Liver (tissue), 9 donors: ENCODE data around the gene TRMT1. TPM values are rescaled to one million over a fixed set of nuclear protein-coding genes. Genes with fewer than 3 reads are reported as not detected.

Source experiments
- DNase-seq: peaks from one replicate; pipeline ENCODE4 v3.0.0-alpha.2; 2017; ENCODE audit warnings: low spot score
- H3K27ac ChIP-seq, 2 donors: one replicate each; pipeline ENCODE4 v1.7.0; 2013; ENCODE audit warnings: inconsistent platforms in 2 of 2, low read length in 2 of 2, control low read depth in 1 of 2, low read depth in 1 of 2, mild to moderate bottlenecking in 1 of 2
- H3K27me3 ChIP-seq, 4 donors: one replicate each; pipeline versions ENCODE4 v1.6.1 to v1.7.0; 2013; ENCODE audit warnings: low read length in 3 of 4, inconsistent platforms in 1 of 4, mild to moderate bottlenecking in 1 of 4, moderate library complexity in 1 of 4; ENCODE audit not compliant: control insufficient read depth in 4 of 4, insufficient read depth in 4 of 4
- H3K36me3 ChIP-seq, 4 donors: one replicate each; pipeline versions ENCODE4 v1.6.1 to v1.7.0; 2013; ENCODE audit warnings: low read length in 3 of 4, mild to moderate bottlenecking in 3 of 4, low read depth in 1 of 4, moderate library complexity in 1 of 4; ENCODE audit not compliant: control insufficient read depth in 4 of 4, insufficient read depth in 3 of 4
- H3K4me1 ChIP-seq, 4 donors: one replicate each; pipeline versions ENCODE4 v1.6.1 to v1.7.0; 2013; ENCODE audit warnings: low read length in 3 of 4, mild to moderate bottlenecking in 3 of 4, moderate library complexity in 1 of 4; ENCODE audit not compliant: control insufficient read depth in 4 of 4, insufficient read depth in 4 of 4
- H3K4me3 ChIP-seq, 3 donors: one replicate each; pipeline versions ENCODE4 v1.6.1 to v1.7.0; 2013; ENCODE audit warnings: low read length in 3 of 3, control low read depth in 1 of 3, low read depth in 1 of 3, mild to moderate bottlenecking in 1 of 3
- H3K9ac ChIP-seq, 2 donors: one replicate each; pipeline ENCODE4 v1.7.0; 2013; ENCODE audit warnings: low read length in 2 of 2, mild to moderate bottlenecking in 2 of 2, moderate library complexity in 2 of 2, control low read depth in 1 of 2, low read depth in 1 of 2
- H3K9me3 ChIP-seq, 4 donors: one replicate each; pipeline versions ENCODE4 v1.6.1 to v1.7.0; 2013; ENCODE audit warnings: low read length in 3 of 4; ENCODE audit not compliant: control insufficient read depth in 4 of 4
- ATF3 ChIP-seq: IDR thresholded peaks from 2 replicates; pipeline ENCODE4 v1.6.1; 2016; ENCODE audit warnings: antibody characterized with exemption
- CTCF ChIP-seq: fragments of 150-350 bp; IDR thresholded peaks from 2 replicates; pipeline ENCODE4 v1.5.1; 2017; ENCODE audit warnings: improper control_type of control experiment, low read depth, low read length; ENCODE audit not compliant: missing input control
- FOXA1 ChIP-seq: IDR thresholded peaks from 2 replicates; pipeline ENCODE4 v1.6.1; 2016; ENCODE audit warnings: antibody characterized with exemption
- FOXA2 ChIP-seq: IDR thresholded peaks from 2 replicates; pipeline ENCODE4 v1.6.1; 2016; ENCODE audit warnings: antibody characterized with exemption
- GABPA ChIP-seq, 2 donors: IDR thresholded peaks in 1 of 2; conservative IDR thresholded peaks in 1 of 2; 2 replicates each; pipeline ENCODE4 v1.6.1; 2016; ENCODE audit warnings: antibody characterized with exemption in 2 of 2, mild to moderate bottlenecking in 1 of 2, moderate library complexity in 1 of 2
- NR2F2 ChIP-seq: IDR thresholded peaks from 2 replicates; pipeline ENCODE4 v1.6.1; 2016; ENCODE audit warnings: antibody characterized with exemption
- RAD21 ChIP-seq, 2 donors: IDR thresholded peaks; 2 replicates each; pipeline ENCODE4 v1.6.1; 2016; ENCODE audit warnings: antibody characterized with exemption in 2 of 2, mild to moderate bottlenecking in 2 of 2
- REST ChIP-seq: IDR thresholded peaks from 2 replicates; pipeline ENCODE4 v1.6.1; 2016; ENCODE audit warnings: antibody characterized with exemption, mild to moderate bottlenecking
- RXRA ChIP-seq, 2 donors: IDR thresholded peaks; 2 replicates each; pipeline ENCODE4 v1.6.1; 2017 to 2018; ENCODE audit warnings: antibody characterized with exemption in 2 of 2, mild to moderate bottlenecking in 1 of 2
- SP1 ChIP-seq: IDR thresholded peaks from 2 replicates; pipeline ENCODE4 v1.6.1; 2018; ENCODE audit warnings: antibody characterized with exemption, mild to moderate bottlenecking
- TAF1 ChIP-seq: conservative IDR thresholded peaks from 2 replicates; pipeline ENCODE4 v1.6.1; 2016; ENCODE audit warnings: antibody characterized with exemption, mild to moderate bottlenecking
- WGBS: extraction: QIAGEN DNeasy Blood & Tissue Kit; methylation state at CpG from one replicate; pipeline ENCODE4 v1.1.7; 2013; 5-methylcytosine and 5-hydroxymethylcytosine counted together
- polyA plus RNA-seq, 2 donors: library from polyadenylated mRNA; stranded (reverse) in 1 of 2; unstranded in 1 of 2; fragments of 200-250 nt in 1 of 2; fragments of >200 nt in 1 of 2; fragmentation: Nextera tagmentation in 1 of 2; extraction: Ambion mirVana in 1 of 2; gene quantifications; one replicate each; pipeline versions ENCODE4 v1.2.1 to v1.2.3, GENCODE V29; 2013 to 2015
- total RNA-seq, 2 donors: library from RNA; depleted of rRNA; stranded (reverse); fragments of >200 nt; gene quantifications; one replicate each; pipeline ENCODE4 v1.2.3, GENCODE V29; 2014
- TF ChIP-seq, protein P1 (sequence below): IDR thresholded peaks from 2 replicates; pipeline ENCODE4 v1.6.1; 2016; ENCODE audit warnings: antibody characterized with exemption
- TF ChIP-seq, protein P2 (sequence below): IDR thresholded peaks from 2 replicates; pipeline ENCODE4 v1.6.1; 2016; ENCODE audit warnings: antibody characterized with exemption
- donor health status: healthy.
- donor health status: healthy.
- donor health status: healthy.
- donor health status: healthy.
- donor health status: healthy.

The TRMT1 gene
- total and polyA plus RNA-seq, 4 donors = 8.3 to 15.6 (median 11.7) TPM

GRCh38 chr19:13082192-13083007, 34.1 kb downstream of the TRMT1 start (continued):
- TF ChIP-seq SP1 (peak; percentile 65), FOXA1 (no peak), ATF3 (no peak), RXRA (IDR thresholded peaks at IDR 0.05) (no peak), TAF1 (no peak), RAD21 (IDR thresholded peaks at IDR 0.05) (peak in 1 of 2 donors; percentile 32)

DNA sequence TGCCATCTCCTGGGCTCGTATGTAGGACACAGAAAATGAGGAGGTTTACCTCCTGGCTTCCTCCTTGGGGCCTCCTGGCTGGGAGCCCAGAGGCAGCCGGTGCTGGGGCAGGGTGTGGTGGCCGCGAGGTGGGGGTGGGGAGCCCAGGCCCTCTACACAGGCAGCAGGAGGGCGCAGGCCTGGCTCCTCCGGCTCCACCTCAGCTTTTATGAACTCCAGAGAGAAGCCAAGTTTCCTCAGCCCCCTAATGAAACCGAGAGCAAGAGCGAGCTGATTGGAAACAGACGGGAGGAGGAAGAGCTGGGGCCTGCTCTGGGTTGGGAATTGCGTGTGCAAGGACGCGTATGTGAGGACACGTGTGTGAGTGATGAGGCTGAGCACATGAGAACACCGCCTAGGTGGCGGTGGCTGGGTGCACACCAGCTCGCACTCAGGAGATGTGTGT, 37.0 kb downstream of the TRMT1 start:
- peaks cover 0 to 21% (median 2%) of the 10 kb centered on the region in 4 donors for H3K36me3 ChIP-seq
- H3K27ac ChIP-seq = no peak overlapping the region
- no peak overlapping the region for H3K4me3 ChIP-seq
- DNase-seq = peak; percentile 81
- 73% methylated on average over 16 of the region's 16 CpGs for WGBS
- H3K4me1 ChIP-seq = peaks cover 0 to 30% (median 21%) of the 10 kb centered on the region in 4 donors
- TF ChIP-seq, protein P1, sequence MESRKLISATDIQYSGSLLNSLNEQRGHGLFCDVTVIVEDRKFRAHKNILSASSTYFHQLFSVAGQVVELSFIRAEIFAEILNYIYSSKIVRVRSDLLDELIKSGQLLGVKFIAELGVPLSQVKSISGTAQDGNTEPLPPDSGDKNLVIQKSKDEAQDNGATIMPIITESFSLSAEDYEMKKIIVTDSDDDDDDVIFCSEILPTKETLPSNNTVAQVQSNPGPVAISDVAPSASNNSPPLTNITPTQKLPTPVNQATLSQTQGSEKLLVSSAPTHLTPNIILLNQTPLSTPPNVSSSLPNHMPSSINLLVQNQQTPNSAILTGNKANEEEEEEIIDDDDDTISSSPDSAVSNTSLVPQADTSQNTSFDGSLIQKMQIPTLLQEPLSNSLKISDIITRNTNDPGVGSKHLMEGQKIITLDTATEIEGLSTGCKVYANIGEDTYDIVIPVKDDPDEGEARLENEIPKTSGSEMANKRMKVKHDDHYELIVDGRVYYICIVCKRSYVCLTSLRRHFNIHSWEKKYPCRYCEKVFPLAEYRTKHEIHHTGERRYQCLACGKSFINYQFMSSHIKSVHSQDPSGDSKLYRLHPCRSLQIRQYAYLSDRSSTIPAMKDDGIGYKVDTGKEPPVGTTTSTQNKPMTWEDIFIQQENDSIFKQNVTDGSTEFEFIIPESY = no peak
- no peak for TF ChIP-seq RAD21 (IDR thresholded peaks at IDR 0.05)
- TF ChIP-seq GABPA (IDR thresholded peaks at IDR 0.05 in 1 of 2, conservative IDR thresholded peaks at IDR 0.05 in 1 of 2) = no peak
- TF ChIP-seq ATF3 = no peak
- no peak for TF ChIP-seq CTCF
- TF ChIP-seq REST = no peak
- no peak for TF ChIP-seq NR2F2
- TF ChIP-seq, protein P2, sequence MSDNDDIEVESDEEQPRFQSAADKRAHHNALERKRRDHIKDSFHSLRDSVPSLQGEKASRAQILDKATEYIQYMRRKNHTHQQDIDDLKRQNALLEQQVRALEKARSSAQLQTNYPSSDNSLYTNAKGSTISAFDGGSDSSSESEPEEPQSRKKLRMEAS = no peak
- TF ChIP-seq SP1 = no peak
- no peak for TF ChIP-seq FOXA2
- TF ChIP-seq TAF1 = no peak
- no peak for TF ChIP-seq RXRA (IDR thresholded peaks at IDR 0.05)
- H3K9ac ChIP-seq = no peak overlapping the region
- no peaks in the 10 kb centered on the region for H3K9me3 ChIP-seq
- H3K27me3 ChIP-seq = no peaks in the 10 kb centered on the region
